HG03159 (cell line): Measurements from ENCODE around the gene HTR2C.
"Not testable (repeated sequence)": the region's sequence is repeated elsewhere in the genome, so short reads cannot be mapped to it uniquely, and the experiment has no call there.

ENCODE experiments used
- ATAC-seq: cut with Tn5 transposase; IDR thresholded peaks from one replicate; pipeline ENCODE4 v1.9.1; 2021; ENCODE audit warnings: mild to moderate bottlenecking, moderate library complexity; ENCODE audit not compliant: unreplicated experiment

The HTR2C gene

DNA sequence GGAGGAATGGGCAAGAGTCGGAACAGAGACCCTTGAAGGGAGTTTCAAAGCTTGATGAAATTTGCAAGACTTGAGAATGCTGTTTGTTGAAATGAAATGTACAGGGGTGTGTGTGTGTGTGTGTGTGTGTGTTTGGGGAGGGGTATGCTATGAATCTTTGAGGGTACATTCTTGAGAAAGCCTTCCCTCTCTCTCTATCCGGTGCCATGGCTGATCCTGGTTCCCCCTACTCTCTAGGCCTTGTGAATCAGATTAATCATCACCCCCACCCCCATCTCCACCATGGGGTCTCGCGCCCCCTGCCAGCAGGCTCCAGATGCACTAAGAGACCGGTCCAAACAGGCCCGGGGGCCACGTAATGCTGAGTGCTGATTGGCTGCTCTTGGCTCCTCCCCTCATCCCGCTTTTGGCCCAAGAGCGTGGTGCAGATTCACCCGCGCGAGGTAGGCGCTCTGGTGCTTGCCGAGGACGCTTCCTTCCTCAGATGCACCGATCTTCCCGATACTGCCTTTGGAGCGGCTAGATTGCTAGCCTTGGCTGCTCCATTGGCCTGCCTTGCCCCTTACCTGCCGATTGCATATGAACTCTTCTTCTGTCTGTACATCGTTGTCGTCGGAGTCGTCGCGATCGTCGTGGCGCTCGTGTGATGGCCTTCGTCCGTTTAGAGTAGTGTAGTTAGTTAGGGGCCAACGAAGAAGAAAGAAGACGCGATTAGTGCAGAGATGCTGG is at the start of gene HTR2C:
TSS of gene HTR2C (plus strand) at position 441 of the 729 bp plus-strand sequence. CDS start 142,851 bp downstream, outside the sequence.
- ATAC-seq: no peak

GRCh38 chrX:114580336-114580735 is 3.5 kb upstream of the HTR2C start:
- ATAC-seq: no peak

- ATAC-seq: no peak
These were observed 2.2 kb upstream of the HTR2C start for GRCh38 chrX:114581528-114582263.

DNA sequence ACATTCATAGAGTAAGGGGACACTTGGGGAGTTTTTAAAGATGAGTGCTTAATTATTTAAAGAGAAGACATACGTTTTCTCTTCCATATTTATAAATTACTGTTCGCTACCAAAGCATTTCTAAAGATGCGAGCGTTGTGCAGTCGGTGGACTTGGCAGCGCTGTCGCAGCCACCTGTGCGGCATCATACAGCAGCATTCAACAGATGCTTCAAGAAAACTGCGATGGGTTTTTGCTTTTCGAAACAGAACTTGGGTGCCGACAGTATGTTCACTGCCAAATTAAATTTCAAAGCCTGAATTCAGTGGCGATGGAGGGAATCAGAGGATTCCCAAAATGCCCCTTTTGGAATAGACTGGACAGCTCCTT is 1.6 kb upstream of the HTR2C start:
- ATAC-seq: no peak

GRCh38 chrX:114582698-114583395 is 1.0 kb upstream of the HTR2C start:
- ATAC-seq: no peak

DNA sequence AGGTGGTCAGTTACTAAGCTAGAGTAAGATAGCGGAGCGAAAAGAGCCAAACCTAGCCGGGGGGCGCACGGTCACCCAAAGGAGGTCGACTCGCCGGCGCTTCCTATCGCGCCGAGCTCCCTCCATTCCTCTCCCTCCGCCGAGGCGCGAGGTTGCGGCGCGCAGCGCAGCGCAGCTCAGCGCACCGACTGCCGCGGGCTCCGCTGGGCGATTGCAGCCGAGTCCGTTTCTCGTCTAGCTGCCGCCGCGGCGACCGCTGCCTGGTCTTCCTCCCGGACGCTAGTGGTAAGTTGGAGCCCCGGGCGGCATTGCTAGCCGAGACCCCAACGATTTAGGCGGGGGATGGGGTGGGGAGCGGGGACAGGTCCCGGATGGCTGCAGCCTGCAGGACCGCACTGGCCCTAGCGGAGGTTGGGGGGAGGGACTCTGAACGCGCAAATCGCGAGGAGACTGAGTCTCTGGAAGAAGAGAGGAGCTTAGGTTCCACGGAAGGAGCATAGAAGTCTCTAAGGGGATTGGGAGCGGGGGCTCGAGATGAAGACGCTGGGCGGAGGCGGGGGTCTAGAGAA is 573 bp downstream of the HTR2C start:
- no peak for ATAC-seq

GRCh38 chrX:114584983-114585842 is 1.3 kb downstream of the HTR2C start:
- no peak for ATAC-seq

- no peak for ATAC-seq
These were observed 7.2 kb downstream of the HTR2C start for GRCh38 chrX:114591121-114591520.

GRCh38 chrX:114599305-114599704 is 15.4 kb downstream of the HTR2C start:
- ATAC-seq: no peak

DNA sequence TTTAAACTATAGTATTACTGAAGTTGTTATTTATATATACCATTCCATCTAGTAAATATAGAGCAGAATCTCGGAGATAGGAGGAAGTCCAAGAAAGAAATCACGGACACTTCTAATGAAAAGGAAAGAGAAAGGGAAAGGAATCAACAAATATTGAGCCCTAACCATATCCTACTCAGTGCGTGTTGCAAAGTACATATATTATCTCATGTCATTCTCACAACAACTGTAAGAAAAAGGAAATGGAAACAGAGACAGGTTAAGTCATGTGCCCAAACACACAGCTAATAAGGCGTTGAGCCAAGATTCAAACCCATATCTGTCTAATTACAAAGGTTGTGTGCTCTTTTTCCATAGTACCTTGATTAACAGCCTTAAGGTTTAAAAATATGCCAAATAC is 16.0 kb downstream of the HTR2C start:
- ATAC-seq: no peak

- not testable (repeated sequence) for ATAC-seq
These were observed 22.7 kb downstream of the HTR2C start for GRCh38 chrX:114606619-114607018.

DNA sequence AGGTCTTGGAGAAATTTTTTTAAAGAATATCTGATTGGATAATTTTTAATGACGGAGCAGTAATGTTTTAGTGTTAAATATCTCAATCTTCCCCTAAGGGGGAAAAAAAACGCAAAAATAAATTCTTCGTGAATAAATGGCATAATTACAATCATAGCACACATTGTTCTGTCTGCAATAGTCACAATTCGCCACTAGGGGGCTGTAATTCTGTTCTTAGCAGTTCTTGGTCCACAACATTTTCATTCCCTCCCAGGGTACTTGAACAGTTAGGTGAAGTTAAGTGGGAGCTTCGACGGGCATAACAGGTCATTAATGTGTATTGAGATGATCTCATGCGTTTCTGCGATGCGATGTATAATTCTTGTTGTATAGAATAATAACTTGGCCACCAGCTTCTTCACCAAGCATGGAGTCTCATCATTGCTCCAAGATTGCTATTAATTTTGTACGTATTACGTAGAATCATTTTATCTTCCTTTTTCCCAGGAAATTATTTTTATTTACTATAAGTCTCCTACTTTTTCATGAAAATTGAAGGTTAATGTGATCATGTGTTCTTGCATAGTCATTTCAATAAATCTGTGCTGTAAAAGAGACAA is 27.2 kb downstream of the HTR2C start:
- peak; percentile 96 for ATAC-seq

GRCh38 chrX:114615765-114616164 is 31.9 kb downstream of the HTR2C start:
- no peak for ATAC-seq

GRCh38 chrX:114619874-114620273 is 36.0 kb downstream of the HTR2C start:
- peak; percentile 86 for ATAC-seq

DNA sequence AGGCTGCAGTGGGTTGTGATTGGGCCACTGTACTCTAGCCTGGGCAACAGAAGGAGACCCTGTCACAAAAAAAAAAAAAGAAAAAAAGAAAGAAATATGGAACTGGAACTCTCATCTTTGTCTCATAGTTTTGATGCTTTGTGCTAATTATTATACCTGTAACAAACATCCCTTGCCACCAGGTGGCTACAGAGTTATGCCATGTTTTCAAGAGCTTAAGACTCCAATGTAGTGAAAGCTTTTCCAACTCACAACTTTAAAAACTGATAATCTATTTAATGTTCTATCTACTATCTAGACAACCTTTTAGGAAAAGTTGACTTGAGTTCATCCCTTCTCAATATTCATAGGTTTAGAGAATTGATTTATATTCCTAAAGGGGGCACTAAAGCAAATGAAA is 42.4 kb downstream of the HTR2C start:
- no peak for ATAC-seq

GRCh38 chrX:114635986-114636385 is 52.1 kb downstream of the HTR2C start:
- ATAC-seq: no peak

DNA sequence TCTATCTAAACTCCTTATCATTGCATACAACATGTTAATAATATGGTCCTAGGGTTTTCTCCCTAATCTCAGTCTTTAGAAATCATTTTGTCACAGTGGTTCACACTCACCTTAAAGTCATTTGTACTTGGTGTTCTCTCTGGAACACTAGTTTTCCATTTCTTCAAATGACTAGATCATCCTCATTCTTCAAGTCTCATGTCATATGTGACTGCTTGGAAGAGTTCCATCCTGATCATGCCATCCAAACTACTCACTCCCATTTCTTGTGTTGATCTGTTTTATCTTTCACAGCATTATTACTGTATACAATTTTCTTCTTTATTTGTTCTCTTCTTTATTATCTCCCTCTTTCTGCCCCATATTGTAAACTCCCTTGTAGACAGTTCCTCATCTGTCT is 66.5 kb downstream of the HTR2C start:
- ATAC-seq: no peak

DNA sequence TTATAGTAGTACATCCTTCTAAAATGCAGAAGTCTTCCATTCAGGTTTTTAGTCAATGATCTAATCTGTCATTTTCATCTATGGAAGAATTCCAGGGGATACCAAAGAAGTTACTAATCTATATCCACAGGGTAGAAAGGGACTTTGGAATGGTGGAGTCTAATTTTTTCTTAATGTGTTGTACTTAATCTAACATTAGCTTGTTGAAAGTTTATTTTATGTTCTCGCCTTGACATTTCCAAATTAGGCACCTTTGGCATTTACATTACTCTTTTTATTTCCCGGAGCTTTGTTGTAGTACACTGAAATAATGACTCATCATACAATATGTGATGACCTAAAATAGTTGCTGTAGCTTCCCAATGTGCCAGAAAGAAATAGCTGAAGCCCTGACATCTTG is 91.5 kb downstream of the HTR2C start:
- ATAC-seq: no peak

GRCh38 chrX:114700533-114700932 is 116.6 kb downstream of the HTR2C start:
- ATAC-seq: not testable (repeated sequence)

- no peak for ATAC-seq
These were observed 125.5 kb downstream of the HTR2C start for GRCh38 chrX:114709406-114709805.
